GM18861 (cell line): ENCODE measurements around the gene COL12A1.

ENCODE experiments used
- ATAC-seq: cut with Tn5 transposase; IDR thresholded peaks from one replicate; pipeline ENCODE4 v1.9.1; 2021; ENCODE audit not compliant: unreplicated experiment

COL12A1 gene

GRCh38 chr6:75103431-75103830, 102.4 kb downstream of the COL12A1 start:
- ATAC-seq = no peak

DNA sequence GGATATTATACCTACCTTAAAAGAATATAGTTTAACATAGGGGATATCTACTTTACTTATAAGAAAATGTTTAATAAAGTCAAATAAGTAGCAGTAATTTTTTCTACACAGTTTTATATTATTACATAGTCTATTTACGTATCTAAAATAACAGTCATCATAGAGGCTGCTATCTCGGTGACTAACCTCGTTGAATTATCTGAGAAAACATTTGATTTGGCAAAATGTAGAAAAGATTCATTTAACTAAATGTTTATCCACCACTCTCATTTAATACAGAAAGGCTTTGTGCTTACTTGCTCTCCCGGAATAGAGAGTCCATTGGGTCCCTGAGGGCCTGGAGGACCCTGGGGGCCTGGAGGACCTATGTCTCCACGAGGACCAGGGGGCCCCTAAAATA, 103.6 kb downstream of the COL12A1 start:
- ATAC-seq = no peak

- ATAC-seq = no peak
Measured at GRCh38 chr6:75101896-75102295, 104.0 kb downstream of the COL12A1 start.

DNA sequence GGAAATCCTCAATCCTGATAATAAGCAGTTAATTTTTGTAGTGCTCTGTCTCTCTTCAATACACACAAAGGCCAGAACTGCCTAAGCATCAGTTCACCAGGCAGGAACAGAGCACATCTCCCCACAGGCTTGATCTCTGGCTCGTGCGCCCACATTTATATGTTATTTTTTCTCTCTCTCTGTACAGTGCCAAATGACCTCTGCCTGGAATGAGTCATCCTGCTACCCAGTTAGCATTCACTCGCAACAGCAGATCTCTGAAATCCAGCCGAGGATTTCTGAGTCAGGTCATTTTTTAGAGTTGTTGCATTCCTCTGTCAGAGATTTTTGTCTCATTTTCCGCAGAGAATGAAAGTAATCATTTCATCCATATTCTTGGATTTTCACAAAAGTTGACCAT, 107.1 kb downstream of the COL12A1 start:
- no peak for ATAC-seq

DNA sequence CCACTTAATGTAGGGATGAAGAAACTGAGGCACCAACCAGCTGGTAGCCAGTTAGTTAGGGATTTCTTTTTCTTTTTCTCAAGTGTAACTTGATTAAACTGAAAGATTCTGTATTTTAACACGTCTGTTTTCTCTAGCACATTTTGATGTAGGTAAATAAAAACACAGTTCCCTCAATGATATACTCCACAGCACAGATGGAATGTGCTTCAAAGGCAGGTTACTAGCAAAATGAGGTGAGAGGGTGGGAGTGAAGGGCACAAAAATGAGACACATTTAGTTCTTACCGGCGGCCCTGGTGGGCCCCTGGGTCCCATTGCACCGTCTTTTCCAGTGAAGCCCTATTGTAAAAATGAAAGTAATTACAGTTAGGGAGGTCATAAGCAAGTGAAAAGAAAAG, 108.9 kb downstream of the COL12A1 start:
- no peak for ATAC-seq

- ATAC-seq = no peak
Measured at GRCh38 chr6:75094614-75095200, 111.1 kb downstream of the COL12A1 start.

GRCh38 chr6:75091467-75092190, 114.2 kb downstream of the COL12A1 start:
- ATAC-seq = no peak

GRCh38 chr6:75090576-75090975, 115.3 kb downstream of the COL12A1 start:
- no peak for ATAC-seq

- ATAC-seq = no peak
Measured at GRCh38 chr6:75089921-75090320, 115.9 kb downstream of the COL12A1 start.

DNA sequence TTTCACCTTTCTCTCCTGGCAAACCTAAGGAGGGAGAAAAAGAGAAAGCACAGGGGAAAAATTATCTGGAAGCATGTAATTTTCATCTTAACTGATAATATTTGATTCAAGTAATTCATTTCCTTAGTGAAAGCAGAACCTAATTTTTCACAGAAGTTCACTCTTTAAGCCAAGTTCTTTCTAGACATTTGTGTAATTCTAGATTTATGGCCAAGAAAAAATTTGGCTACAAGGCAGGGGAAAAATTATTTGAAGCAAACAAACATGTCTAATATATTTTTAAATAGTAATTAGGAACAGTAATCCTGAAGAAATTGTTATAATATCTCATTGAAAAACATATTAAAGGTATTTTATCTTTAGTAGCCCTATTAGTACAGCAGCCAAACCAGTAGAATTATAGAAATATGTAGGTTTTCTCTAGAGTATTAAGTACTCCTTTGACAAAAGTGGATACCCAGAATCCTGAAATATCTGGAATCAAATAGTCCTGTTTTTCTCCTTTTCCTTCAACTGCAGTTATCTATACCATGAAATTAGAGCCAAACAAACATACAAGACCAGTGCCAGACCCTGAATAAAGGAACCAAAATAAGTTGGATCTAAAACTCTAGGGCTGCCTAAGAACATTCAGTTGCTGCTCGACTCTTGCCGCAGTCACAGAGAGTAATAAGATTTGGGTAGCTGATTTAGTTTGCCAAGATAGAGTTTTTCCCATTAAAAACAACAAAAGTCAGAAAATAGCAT, 116.5 kb downstream of the COL12A1 start:
- ATAC-seq = no peak

GRCh38 chr6:75085931-75086635, 119.8 kb downstream of the COL12A1 start:
- no peak for ATAC-seq

- ATAC-seq = no peak
Measured at GRCh38 chr6:75084872-75085381, 120.9 kb downstream of the COL12A1 start.

DNA sequence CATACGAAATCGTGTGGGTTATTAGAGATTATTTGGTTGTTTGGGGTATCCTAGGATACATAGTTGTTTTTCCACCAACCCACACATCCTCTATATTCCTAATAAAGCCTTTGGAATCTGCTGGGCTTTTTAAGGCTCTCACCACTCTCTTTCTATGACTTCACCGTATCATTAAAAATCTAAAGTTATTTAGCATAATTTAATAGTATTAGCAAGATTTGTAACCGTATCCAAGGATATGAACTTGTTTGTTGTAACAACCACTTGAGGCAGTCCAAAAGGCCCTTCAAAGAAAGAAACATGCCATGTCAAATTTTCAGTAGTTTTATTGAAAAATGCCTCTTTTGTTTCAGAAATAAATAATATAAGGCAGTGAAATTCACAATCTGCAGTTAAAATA, 121.8 kb downstream of the COL12A1 start:
- no peak for ATAC-seq

DNA sequence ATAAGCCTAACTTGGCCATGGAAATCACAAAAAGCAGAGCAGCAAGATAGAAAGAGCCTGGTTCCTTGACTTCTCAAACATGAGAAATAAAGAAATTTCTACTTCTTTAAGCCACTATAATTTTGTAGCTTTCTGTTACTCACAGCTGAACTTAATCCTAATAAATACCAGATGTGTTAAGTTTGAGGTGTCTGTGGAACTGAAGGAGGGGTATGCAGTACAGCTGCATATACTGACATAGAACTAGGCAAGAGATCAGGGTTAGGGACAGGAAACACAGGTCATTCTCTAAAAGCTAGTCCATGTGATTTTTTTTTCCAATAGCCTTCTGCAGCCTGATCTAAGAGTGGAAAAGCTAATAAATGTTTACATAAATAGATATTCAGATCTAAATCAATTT, 123.9 kb downstream of the COL12A1 start:
- no peak for ATAC-seq

DNA sequence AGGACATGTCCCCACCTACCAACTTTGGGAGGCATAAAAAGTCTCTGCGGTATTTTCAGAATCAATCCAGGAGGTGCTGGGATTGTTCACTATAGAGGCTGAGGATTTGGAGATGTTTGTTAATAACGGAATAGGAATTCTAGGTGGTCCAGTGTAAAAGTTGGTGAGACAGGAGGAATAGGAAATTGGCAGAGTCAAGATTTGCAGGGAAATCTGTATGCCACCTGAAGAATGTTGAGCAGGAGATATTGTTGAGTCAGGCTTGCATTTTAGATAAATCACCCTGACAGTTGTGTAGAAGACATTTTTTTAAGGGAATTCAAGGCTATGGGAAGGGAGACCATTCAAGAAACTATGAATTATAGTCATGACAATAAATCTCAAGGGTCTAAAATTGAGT, 124.8 kb downstream of the COL12A1 start:
- ATAC-seq = no peak

- ATAC-seq = no peak
Measured at GRCh38 chr6:75079589-75079988, 126.3 kb downstream of the COL12A1 start.

- ATAC-seq = no peak
Measured at GRCh38 chr6:75077701-75078100, 128.2 kb downstream of the COL12A1 start.

DNA sequence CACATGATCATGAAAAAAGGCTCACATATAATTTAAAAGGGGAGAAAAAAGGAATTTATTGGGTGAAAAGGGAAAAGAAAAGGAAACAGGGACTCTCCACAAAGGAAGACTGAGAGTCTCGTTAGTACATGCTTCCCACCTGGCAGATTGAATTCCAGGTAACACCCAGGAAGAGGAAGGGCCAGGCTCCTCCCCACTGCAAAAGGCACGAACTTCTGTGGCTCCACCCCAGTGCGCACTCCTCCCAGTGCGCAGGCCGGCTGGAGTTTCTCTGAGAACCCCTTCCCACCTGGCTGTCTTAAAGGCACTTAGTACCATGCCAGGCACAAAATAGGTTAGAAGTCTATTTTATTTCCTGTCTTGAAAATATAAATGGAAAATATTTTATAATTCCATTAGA, 129.8 kb downstream of the COL12A1 start:
- ATAC-seq = no peak

DNA sequence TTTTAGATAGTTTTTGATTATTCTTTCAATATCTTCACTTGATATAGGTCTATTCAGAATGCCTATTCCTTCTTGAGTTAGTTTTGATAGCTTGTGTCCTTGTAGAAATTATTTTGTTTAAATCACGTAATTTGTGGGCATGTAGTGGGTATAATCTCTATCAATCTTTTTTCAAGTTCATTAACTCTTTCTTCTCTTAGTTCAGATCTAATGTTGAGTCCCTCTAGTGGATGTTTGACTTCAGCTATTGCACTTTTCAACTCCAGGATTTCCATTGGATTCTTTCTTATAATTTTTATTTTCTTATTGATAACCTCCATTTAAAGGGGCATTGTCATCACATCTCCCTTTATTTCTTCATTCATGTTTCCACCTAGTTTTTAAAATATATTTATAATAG, 135.6 kb downstream of the COL12A1 start:
- no peak for ATAC-seq

DNA sequence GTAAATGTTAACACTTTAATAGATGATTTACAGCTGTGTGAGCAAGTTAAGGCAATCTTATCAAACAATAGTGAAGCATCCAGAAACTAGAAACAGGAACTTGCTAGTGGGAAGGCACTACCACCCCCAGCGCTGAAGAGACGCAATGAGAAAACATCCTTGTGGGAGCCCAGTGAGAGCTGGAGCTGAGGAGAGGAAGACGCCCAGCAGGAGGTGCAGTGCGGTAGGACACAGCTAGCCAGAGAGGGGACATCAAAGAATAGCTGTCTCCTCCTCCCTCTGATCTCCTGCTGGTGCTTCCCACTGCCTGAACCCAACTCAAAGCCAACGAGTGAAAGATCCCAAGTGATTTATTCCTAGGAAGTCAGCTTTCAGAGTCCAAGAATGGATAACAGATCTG, 140.3 kb downstream of the COL12A1 start:
- ATAC-seq = no peak

DNA sequence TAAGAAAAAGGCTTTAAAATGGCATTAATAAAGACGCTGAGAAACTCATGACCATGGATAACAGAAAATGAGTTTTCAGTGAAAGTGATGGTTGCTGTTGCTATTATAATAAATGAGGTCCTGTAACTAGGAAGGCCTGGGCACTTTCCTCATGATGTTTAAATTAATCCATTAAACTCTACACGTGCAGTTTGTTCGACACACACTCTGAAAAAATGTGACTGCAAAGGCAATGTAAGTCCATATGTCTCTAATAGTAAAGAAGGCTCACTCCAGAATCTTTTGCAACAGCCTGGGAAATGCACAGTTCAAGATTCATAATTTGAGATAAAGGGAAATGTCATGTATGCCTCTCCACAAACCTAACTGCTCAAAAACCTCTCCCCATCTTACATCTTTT, 153.4 kb downstream of the COL12A1 start:
- ATAC-seq = no peak
